Activated T-helper 1 cell treated with anti-CD3 and anti-CD28 coated beads, Interleukin-12 subunit alpha, Interleukin-12 subunit beta, Interleukin-2, Interleukin-4 antibody, amounts not matched to agents 30 ng/mL and 10 ng/mL and 1 ng/mL, durations not matched to agents 14 hours and 24 hours and 36 hours (primary cell): ENCODE data around the gene ITPKB. TPM values are rescaled to one million over a fixed set of nuclear protein-coding genes. Genes with fewer than 3 reads are reported as not detected.
A peak's percentile ranks its signal among the peaks of the same experiment; 100 is the strongest.
"Not testable (repeated sequence)": the region's sequence is repeated elsewhere in the genome, so short reads cannot be mapped to it uniquely, and the experiment has no call there.

Source experiments
- DNase-seq: peaks from one replicate; pipeline ENCODE4 v3.0.0; 2021; ENCODE audit warnings: low spot score
- H3K27ac Mint-ChIP-seq: one replicate; pipeline ENCODE4 v1.8.0; 2021; ENCODE audit warnings: mild to moderate bottlenecking, mixed read lengths
- H3K27me3 Mint-ChIP-seq: one replicate; pipeline ENCODE4 v1.8.0; 2022; ENCODE audit warnings: mild to moderate bottlenecking, moderate library complexity, mixed read lengths; ENCODE audit not compliant: insufficient read depth
- H3K36me3 Mint-ChIP-seq: one replicate; pipeline ENCODE4 v1.8.0; 2021; ENCODE audit warnings: low read depth, mixed read lengths
- H3K4me1 Mint-ChIP-seq: one replicate; pipeline ENCODE4 v1.8.0; 2021; ENCODE audit warnings: low read depth, mixed read lengths
- H3K4me3 Mint-ChIP-seq: one replicate; pipeline ENCODE4 v1.8.0; 2021; ENCODE audit warnings: mild to moderate bottlenecking, moderate library complexity, mixed read lengths
- H3K9me3 Mint-ChIP-seq: one replicate; pipeline ENCODE4 v1.8.0; 2021; ENCODE audit warnings: mixed read lengths
- intact Hi-C: fragments of 100-400 bp; cut with micrococcal nuclease; formaldehyde crosslinking; loops from one replicate; pipeline ENCODE4 v1.15.1; 2024
- total RNA-seq: library from RNA; stranded (reverse); gene quantifications from 2 replicates; pipeline ENCODE4 v1.2.3, GENCODE V29; 2022

The ITPKB gene
- total RNA-seq, 1 donor from 2014 or later = 38.5 TPM

DNA sequence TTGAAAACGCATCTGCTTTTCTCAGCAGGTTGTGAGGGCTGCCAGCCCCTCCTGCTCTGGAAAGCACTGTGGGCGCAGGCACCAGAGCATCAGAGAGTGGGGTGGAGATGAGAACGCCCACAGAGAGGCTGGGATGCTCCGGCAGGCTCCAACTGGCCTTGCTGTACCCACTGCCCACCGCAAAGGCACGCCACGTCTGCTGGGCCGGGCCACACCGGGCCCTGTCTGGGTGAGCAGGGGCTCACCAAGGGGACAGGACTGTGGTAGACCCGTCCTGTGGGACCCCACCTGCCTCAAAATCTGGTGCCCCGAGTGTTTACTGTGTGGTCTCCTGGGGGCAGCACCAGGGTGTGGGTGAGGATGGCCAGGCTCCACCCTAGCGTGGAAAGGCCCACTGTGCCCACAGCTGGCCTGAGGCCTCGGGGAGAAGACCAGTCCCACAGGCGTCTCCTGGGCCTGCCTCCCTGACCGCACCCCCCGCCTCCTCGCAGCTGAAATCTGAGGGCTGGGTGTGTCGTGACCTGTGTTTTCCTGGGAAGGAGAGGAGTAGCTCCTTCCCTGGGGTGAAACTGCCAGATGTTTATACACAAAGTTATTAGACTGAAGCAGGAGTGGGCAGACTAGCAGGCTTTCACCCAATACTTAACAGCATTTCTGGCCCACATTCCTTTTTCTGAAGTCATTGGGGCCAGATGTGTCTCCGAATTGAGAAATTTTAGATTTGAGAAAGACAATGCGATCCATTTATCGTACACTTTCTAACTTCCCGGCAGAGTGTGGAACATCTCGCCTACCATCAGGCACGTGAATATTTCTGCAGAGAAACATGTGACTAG, 136.7 kb downstream of the ITPKB start:
- Mint-ChIP-seq H3K27me3 (peaks cover 5% of the 10 kb centered on the region), H3K4me3 (no peak overlapping the region), H3K4me1 (peaks cover 9% of the 10 kb centered on the region), H3K9me3 (no peaks in the 10 kb centered on the region), H3K36me3 (no peaks in the 10 kb centered on the region), H3K27ac (no peak overlapping the region)
- no peak for DNase-seq
- intact Hi-C loops = no loop called here

DNA sequence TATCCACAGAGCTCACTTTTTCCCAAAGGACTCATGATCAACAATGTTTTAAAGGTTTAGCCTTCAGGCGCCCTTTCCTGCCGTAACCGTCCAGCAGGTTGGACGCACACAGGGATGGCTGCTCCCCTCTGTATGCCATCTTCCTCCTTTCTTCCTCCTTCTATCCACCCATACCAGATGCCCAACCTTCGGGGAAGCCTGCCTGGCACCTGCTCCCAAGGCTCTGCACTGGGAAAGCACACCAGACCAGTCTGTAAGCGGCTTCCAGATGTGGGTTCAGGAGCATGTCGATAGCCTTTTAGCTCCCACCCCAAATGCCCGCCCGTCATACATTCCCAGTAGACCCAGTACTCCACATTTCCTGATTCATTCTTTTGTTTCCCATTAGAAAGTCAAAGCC, 137.6 kb downstream of the ITPKB start:
- H3K27me3 Mint-ChIP-seq = peaks cover 5% of the 10 kb centered on the region
- no peak overlapping the region for H3K27ac Mint-ChIP-seq
- DNase-seq = no peak

DNA sequence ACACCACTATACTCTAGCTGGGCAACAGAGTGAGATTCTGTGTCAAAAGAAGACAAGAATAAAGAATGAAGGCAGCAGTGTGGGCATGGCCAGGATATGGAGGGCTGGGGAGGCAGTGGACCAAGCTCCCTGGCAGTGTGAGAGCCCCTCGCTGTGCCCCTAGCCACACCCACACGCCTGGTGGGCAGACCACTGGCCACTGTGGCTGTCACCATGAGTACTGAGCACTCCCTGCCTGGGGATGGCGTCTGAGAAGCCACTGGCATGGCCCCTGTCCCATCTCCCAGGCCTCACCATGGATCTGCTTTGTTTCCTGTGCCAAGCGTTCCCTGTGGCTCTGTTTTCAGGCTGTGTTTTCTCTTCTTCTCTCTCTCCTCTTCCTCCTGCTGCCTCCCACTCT, 138.8 kb downstream of the ITPKB start:
- no peak overlapping the region for H3K27ac Mint-ChIP-seq
- no peak overlapping the region for H3K4me3 Mint-ChIP-seq
- H3K4me1 Mint-ChIP-seq = peaks cover 9% of the 10 kb centered on the region
- H3K9me3 Mint-ChIP-seq = no peaks in the 10 kb centered on the region
- H3K36me3 Mint-ChIP-seq = no peaks in the 10 kb centered on the region
- no peak for DNase-seq
- intact Hi-C loops = no loop called here
- H3K27me3 Mint-ChIP-seq = peaks cover 7% of the 10 kb centered on the region

More for the DNA sequence above, 137.6 kb downstream of the ITPKB start:
- Mint-ChIP-seq H3K4me1 (peaks cover 9% of the 10 kb centered on the region), H3K4me3 (no peak overlapping the region), H3K36me3 (no peaks in the 10 kb centered on the region), H3K9me3 (no peaks in the 10 kb centered on the region)
- intact Hi-C loops = no loop called here

DNA sequence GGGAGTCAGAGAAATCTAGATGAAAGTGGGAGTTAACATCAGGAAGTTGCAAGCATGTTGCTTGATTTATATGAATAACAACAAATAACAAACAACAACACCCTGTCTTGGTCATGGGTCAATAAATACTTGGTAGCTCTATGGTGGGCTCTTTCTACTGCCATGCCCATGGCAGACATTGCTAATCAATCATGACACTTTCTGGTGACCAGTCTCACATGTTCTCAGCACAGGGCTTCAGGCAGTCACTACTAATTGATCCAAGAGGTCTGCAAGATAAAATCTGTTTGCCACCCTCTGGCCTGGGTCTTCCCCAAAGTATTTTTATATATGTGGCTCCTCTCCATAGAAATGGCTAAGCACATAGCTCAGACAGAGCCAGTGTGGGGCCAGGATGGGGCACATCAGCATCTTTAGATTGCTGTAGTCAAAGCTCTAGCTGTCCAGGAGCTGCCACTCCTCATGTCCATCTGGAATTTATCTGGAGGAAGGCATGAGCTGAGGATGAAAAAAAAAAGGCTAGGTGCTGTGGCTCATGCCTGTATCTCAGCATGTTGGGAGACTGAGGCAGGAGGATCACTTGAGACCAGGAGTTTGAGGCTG, 139.3 kb downstream of the ITPKB start:
- intact Hi-C loops = no loop called here
- Mint-ChIP-seq H3K4me1 (peaks cover 9% of the 10 kb centered on the region), H3K27ac (no peak overlapping the region), H3K9me3 (no peaks in the 10 kb centered on the region), H3K4me3 (no peak overlapping the region), H3K27me3 (peaks cover 7% of the 10 kb centered on the region), H3K36me3 (no peaks in the 10 kb centered on the region)
- no peak for DNase-seq

DNA sequence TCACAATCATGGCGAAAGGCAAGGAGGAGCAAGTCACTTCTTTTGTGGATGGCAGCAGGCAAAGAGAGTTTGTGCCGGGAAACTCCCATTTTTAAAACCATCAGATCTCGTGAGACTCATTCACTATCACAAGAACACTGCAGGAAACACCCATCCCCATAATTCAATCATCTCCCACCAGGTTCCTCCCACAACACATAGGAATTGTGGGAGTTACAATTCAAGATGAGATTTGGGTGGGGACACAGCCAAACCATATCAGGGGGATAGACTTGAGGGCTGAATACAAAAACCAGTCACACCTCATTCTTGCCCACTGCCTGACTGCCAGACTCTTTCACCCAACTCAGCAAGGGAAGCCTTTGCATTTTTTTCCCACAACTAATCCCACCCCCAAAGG, 140.1 kb downstream of the ITPKB start:
- H3K9me3 Mint-ChIP-seq, H3K27ac Mint-ChIP-seq, DNase-seq, H3K4me3 Mint-ChIP-seq, intact Hi-C loops, H3K4me1 Mint-ChIP-seq, H3K36me3 Mint-ChIP-seq, H3K27me3 Mint-ChIP-seq: not testable (repeated sequence)

DNA sequence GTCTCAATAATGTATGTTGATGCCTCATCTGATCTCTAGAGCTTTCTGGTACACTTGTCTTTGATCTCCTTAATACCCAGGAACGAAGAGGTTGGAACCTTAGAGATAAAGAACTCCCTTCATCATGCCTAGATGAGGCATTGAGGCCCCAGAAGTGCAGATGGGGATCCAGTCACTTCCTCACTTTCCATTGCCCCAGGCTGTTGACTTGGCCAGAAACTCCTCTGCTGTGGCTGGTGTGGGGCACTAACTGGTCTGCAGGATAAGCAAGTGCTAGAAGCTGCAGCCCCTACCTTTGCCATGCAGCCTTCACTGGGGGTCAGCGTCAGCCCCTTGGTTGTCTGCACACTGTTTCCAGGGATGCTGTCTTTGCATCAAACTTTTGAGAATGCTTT, 140.6 kb downstream of the ITPKB start:
- no peaks in the 10 kb centered on the region for H3K36me3 Mint-ChIP-seq
- no peak overlapping the region for H3K27ac Mint-ChIP-seq
- intact Hi-C loops = no loop called here
- H3K9me3 Mint-ChIP-seq = no peaks in the 10 kb centered on the region
- no peak for DNase-seq
- no peak overlapping the region for H3K4me3 Mint-ChIP-seq
- H3K27me3 Mint-ChIP-seq = peaks cover 7% of the 10 kb centered on the region
- H3K4me1 Mint-ChIP-seq = peaks cover 4% of the 10 kb centered on the region

DNA sequence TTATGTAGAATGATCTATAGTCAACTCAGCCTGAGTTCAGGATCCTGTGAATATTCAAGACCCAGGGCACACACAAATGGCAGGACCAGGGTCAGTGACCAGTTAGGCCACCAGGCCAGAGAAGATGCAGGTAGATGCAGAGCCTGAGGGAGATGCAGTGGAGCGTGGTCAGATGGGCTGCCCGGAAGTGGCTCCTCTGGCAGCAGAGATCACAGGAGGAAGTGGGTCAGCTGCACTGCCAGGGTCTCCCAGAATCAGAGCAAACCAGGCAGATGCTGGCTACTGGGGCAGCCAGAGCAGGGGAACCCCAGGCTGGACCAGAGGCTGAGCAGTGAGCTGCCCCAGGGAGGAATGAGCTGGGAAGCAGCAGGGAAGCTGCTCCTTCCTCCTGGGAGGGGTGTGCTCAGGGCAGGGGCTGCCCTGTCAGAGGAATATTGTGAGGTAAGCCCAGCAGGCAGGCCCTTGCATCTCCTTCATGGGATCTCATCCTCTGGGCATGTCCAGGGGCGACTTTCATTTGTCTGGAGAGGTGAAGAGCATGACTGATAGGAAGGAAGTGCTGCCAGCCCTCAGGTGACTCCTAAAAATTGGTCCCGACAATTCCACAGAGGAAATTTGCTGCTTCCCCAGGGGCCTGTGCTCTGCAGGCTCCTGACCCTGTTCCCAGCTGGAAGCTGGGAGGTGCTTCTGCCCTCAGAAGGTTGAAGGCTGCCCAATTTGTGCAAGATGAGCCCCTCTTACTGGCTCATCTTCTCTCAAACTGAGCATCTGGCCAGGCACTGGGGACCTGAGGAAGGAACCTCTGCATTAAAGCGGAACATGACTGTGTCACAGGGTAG, 141.2 kb downstream of the ITPKB start:
- intact Hi-C loops = no loop called here

DNA sequence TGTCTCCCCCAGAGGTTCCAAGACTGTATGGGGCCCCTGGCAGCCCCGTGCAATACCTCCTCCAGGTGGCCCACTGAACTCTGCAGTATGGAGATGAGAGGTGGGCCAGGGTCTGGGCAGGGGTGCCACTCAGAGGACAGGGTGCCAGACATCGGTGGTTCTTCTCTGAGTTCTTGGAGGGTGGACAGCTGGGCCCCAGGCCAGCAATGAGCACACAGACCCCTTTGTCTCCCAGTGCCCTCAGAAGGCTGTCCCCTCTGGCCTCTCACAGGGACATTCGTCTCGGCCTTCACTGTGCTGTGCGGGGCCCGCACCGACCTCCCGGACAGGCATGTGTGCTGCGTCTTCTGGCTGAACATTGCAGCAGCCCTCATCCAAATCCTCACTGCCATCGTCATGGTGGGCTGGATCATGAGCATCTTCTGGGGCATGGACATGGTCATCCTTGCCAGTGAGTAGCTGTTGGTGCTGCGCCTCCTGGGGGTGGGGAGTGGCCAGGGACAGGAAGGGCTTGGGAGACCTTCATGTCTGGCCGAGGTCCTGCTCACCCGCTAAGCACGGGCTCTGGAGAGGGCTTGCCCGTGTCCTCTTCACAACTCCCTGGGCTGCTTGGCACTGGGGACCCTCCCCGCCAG, 142.4 kb downstream of the ITPKB start:
- DNase-seq = no peak
- Mint-ChIP-seq H3K4me1 (no peaks in the 10 kb centered on the region), H3K9me3 (no peaks in the 10 kb centered on the region), H3K27ac (no peak overlapping the region), H3K27me3 (peaks cover 13% of the 10 kb centered on the region), H3K4me3 (no peak overlapping the region), H3K36me3 (no peaks in the 10 kb centered on the region)
- intact Hi-C loops = no loop called here

More for the DNA sequence above, 141.2 kb downstream of the ITPKB start:
- H3K9me3 Mint-ChIP-seq = no peaks in the 10 kb centered on the region
- no peak for DNase-seq
- H3K27me3 Mint-ChIP-seq = peaks cover 7% of the 10 kb centered on the region
- H3K4me3 Mint-ChIP-seq = no peak overlapping the region
- H3K4me1 Mint-ChIP-seq = no peaks in the 10 kb centered on the region
- H3K36me3 Mint-ChIP-seq = no peaks in the 10 kb centered on the region
- peak overlapping the region; percentile 55 for H3K27ac Mint-ChIP-seq

DNA sequence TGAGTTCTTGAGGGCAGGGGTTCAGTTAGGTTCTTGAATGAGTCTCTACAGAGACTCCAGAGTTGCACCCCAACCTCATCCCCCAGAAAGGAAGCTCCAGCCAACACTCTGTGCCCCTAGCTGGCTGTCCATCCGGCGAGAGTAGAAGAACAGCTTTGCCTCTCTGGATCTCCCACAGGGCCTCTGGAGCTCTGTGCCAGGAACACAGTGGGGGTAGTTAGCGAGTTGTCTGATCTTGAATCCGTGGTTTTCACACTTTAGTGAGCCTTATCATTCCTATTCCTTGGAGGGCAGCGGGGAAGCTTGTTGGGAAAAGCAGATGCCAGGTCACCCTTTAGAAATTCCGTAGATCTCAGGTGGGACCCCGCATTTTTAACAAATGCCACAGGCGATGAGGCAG, 145.5 kb downstream of the ITPKB start:
- no peak overlapping the region for H3K4me3 Mint-ChIP-seq
- DNase-seq = no peak
- H3K4me1 Mint-ChIP-seq = no peaks in the 10 kb centered on the region
- H3K27ac Mint-ChIP-seq = no peak overlapping the region
- H3K9me3 Mint-ChIP-seq = no peaks in the 10 kb centered on the region
- intact Hi-C loops = no loop called here
- H3K27me3 Mint-ChIP-seq = peaks cover 9% of the 10 kb centered on the region
- H3K36me3 Mint-ChIP-seq = no peaks in the 10 kb centered on the region

DNA sequence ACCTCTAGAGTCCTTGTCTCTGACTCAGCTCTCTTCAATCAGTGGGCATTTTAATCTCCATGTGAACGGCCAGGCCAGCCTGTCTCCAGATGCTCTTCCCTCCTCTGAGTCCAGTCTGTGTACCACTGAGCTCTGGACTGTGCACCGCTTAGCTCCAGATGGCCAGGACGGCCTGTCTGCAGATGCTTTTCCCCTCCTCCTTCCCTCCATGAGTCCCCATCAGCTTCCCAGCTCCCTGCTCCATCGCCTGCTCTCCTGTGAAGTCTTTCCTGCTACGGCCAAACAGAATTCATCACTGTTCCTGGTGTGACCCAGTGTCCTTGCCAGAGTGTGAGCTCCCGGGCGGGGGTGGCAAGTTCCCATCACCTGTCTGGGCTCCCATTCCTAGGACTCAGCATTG, 148.5 kb downstream of the ITPKB start:
- DNase-seq = no peak
- no peak overlapping the region for H3K27ac Mint-ChIP-seq
- no peak overlapping the region for H3K4me3 Mint-ChIP-seq
- no peaks in the 10 kb centered on the region for H3K36me3 Mint-ChIP-seq
- no peaks in the 10 kb centered on the region for H3K4me1 Mint-ChIP-seq
- peaks cover 8% of the 10 kb centered on the region for H3K27me3 Mint-ChIP-seq
- intact Hi-C loops = no loop called here
- no peaks in the 10 kb centered on the region for H3K9me3 Mint-ChIP-seq

DNA sequence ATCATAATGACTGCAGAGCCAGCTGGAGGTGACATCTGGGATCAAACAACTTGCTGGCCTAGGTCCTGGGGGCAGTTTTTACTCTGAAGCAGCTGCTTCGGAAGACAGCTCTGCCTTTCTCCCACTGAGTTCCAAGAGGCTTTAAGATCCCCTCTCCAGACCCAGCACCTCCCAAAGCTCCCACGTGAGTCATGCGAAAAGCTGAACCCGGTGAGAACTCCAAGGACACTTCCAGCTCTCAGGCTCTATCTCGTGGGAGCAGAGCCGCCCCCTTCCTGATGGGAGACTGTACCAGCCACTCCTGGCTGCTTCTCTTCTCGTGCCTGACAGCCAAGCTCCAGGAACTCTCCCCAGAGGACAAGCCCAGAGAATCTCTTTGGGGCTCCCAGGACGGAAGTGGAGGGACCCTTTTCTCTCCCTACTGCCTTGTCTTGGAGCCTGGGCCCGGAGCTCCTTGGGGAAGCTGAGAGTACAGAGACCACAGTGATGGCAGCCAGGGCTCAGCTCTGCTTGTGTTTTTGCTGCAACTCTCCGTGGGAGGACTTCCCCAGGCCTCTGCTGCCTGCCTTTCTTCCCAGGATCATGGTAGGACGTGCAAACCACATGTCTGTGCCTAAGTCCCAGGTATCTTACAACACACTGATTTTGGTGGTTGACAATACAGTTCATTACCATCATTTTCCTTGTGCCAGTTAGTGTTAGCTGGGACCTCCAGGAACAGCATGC, 149.9 kb downstream of the ITPKB start:
- no peak overlapping the region for H3K4me3 Mint-ChIP-seq
- no peaks in the 10 kb centered on the region for H3K36me3 Mint-ChIP-seq
- H3K9me3 Mint-ChIP-seq = no peaks in the 10 kb centered on the region
- no peaks in the 10 kb centered on the region for H3K4me1 Mint-ChIP-seq
- intact Hi-C loops = no loop called here
- H3K27ac Mint-ChIP-seq = no peak overlapping the region
- DNase-seq = no peak
- H3K27me3 Mint-ChIP-seq = peaks cover 6% of the 10 kb centered on the region

DNA sequence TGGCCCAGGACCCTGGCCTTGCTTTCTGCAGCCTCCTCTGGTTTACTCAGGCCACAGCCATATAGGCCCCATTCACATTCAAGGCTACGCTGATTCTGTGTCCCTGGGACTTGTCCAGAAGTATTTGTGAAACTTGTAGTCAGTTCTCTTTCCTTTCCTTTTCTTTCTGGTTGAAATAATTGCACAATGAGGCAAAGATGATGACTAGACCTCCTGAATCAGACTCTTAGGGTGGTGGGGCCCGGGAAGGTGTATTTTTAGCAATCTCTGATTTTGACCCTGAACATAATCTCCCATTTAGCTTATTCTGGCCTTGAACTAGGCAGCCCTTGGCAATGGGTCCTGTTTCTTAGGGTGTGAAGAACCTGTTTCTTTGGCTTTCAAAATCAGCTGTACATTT, 150.6 kb downstream of the ITPKB start:
- H3K4me3 Mint-ChIP-seq = no peak overlapping the region
- peaks cover 6% of the 10 kb centered on the region for H3K27me3 Mint-ChIP-seq
- H3K9me3 Mint-ChIP-seq = no peaks in the 10 kb centered on the region
- H3K4me1 Mint-ChIP-seq = no peaks in the 10 kb centered on the region
- intact Hi-C loops = no loop called here
- DNase-seq = no peak
- H3K27ac Mint-ChIP-seq = no peak overlapping the region
- H3K36me3 Mint-ChIP-seq = no peaks in the 10 kb centered on the region
